ENCODE results near the gene SHCBP1. TPM values are rescaled to one million over a fixed set of nuclear protein-coding genes. Genes with fewer than 3 reads are reported as not detected.
"Not testable (repeated sequence)": the region's sequence is repeated elsewhere in the genome, so short reads cannot be mapped to it uniquely, and the experiment has no call there.

The SHCBP1 gene, protein sequence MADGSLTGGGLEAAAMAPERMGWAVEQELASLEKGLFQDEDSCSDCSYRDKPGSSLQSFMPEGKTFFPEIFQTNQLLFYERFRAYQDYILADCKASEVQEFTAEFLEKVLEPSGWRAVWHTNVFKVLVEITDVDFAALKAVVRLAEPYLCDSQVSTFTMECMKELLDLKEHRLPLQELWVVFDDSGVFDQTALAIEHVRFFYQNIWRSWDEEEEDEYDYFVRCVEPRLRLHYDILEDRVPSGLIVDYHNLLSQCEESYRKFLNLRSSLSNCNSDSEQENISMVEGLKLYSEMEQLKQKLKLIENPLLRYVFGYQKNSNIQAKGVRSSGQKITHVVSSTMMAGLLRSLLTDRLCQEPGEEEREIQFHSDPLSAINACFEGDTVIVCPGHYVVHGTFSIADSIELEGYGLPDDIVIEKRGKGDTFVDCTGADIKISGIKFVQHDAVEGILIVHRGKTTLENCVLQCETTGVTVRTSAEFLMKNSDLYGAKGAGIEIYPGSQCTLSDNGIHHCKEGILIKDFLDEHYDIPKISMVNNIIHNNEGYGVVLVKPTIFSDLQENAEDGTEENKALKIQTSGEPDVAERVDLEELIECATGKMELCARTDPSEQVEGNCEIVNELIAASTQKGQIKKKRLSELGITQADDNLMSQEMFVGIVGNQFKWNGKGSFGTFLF
- total RNA-seq: 0.70 TPM
- long read RNA-seq, partial matches to known transcripts: 1 of 2 reads
- long read RNA-seq, other reads (novel, unspliced or antisense): 0 of 2 reads

DNA sequence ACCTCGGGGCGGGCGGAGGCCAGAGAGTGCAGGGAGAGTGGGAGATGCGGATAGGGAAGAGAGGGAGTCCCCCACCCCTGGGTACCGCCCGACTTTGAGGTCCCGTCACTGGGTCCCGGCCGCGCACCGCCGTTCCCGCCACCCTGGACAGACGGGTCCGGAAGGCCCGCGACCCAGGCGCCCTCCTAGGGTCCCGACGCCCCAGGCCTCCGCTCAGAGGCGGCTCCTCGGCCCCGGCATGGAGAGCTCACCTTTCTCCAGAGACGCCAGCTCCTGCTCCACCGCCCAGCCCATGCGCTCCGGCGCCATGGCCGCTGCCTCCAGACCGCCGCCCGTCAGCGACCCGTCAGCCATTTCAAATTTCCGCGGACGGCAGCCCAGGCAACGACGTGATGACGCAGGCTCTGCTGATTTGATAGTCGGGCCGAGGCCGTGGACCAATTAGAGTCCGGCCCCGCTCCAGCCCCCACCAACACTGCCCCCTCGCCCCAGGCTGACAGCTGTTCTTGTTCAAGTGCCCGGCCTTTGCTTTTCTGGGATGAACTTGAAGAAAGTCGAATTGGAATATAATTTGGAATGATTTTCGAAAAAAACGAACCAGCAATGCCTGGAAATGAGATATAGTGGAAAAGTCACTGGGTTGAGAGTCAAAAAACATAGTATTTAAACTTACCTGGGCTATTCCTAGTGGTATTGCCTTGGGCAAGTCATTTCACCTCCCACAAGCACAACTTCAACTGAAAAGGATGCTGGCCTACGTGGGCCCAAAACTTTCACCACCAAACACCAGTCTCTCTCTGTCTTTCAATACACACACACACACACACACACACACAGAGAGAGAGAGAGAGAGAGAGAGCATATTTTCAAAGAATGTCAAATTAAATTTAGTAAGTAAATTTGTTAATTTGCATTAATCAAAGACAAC is at the start of gene SHCBP1:
TSS of gene SHCBP1 (minus strand) at position 374 of the 928 bp plus-strand sequence. CDS start at position 354, 20 bp downstream.
- DNase-seq (peak; percentile 89), ATAC-seq (ENCODE audit: poor library complexity) (peak; percentile 89)
- intact Hi-C loops (cut with DNase I): no loop called here

DNA sequence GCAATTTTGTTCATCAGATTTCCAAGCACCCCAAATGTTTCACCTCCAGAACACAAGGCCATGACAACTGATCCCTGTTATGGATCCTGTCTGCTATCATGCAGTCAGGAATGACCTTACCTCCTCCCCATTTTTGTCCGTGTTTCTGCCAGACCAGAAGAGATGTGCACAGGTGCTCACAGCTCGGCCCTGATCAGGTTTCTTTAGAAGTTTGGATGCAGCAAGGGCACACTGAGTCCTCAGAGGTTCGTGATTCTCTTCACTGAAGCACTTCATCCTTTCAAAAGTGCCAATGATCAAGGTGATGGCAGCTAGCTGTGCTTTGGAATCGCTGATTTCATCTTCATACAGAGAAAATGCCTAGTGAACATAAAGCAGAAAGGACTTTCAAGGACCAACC is 40.9 kb upstream of the SHCBP1 start:
- intact Hi-C loops (cut with DNase I): no loop called here
- DNase-seq (no peak), ATAC-seq (ENCODE audit: poor library complexity) (no peak)

DNA sequence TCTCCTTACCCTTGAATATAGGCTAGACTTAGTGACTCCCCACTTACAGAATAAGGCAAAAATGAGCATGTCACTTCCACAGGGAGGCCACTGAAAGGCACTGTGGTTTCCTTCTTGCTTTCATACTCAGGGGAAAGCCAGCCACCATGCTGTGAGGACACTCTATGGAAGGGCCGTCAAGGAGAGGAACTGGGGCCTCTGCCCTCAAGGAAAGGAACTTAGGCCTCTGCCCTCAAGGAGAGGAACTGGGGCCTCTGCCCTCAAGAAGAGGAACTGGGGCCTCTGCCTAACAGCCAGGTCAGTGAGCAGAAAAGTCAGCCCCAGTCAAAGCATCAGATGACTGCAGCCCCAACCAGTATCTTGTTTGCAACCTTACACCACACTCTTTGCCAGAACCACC is 37.7 kb upstream of the SHCBP1 start:
- ATAC-seq (ENCODE audit: poor library complexity) (peak; percentile 72), DNase-seq (peak; percentile 51)

DNA sequence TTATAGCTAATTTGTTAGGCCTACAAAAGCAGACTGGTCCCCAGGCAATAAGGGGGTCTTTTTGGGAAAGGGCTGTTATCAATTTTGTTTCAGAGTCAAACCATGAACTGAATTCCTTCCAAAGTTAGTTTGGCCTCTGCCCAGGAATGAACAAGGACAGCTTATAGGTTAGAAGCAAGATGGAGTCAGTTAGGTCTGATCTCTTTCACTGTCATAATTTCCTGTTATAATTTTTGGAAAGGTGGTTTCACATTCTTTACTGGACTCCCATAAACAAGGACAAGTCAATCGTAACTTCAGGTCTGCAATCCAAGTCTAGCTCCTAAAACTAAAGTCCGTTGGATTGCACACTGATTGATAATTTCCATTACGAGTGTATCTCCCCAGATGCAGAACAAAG is 30.1 kb upstream of the SHCBP1 start:
- DNase-seq (no peak), ATAC-seq (ENCODE audit: poor library complexity) (no peak)
- intact Hi-C loops (cut with DNase I): no loop called here

More for the DNA sequence above, 37.7 kb upstream of the SHCBP1 start:
- intact Hi-C loops (cut with DNase I): no loop called here

DNA sequence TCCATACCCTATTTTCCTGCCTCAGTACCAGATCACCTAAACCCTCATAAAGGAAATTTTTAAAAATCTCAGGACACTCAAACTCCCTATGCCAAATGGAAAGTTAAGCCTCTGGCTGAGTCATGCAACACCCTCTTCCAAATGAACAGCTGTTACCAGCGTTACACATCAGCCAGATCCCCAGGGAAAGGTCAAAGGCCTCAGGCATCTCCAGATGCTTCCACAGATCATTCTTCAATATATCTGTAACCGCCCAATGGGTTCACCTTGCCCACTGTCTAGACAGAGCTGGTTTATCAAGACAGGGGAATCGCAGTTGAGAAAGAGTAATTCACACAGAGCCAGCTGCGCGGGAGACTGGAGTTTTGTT is 29.1 kb upstream of the SHCBP1 start:
- intact Hi-C loops (cut with DNase I): no loop called here
- DNase-seq (no peak), ATAC-seq (ENCODE audit: poor library complexity) (peak; percentile 80)

DNA sequence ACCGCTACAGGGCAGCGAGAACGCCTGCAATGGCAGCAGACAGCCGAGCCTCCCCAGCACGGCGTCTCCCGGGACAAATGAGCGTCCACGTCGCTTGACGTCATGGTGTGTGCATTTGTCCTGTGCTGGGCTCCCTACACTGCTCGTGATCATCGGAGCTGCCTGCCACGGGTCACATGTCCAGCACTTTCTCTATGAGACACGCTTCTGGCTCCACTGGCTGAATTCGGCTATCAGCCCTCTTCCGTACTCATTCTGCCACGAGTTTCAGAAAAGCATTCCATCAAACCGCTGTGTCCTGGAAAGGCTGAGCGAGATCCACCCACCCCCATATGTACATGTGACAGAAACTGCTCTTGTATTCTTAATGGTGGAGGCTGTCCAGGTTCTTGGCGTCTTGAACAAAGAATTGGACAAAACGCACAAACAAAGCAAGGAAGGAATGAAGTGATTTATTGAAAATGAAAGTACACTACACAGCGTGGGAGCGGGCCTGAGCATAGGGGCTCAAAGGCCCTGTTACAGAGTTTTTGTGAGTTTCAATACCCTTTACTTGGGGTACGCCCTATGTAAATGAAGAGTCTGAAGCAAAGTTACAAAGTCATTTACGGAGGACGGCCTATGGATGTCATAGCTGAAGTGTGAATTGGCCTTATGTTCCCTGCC is 28.5 kb upstream of the SHCBP1 start:
- DNase-seq (peak; percentile 81), ATAC-seq (ENCODE audit: poor library complexity) (peak; percentile 90)
- intact Hi-C loops (cut with DNase I): no loop called here

DNA sequence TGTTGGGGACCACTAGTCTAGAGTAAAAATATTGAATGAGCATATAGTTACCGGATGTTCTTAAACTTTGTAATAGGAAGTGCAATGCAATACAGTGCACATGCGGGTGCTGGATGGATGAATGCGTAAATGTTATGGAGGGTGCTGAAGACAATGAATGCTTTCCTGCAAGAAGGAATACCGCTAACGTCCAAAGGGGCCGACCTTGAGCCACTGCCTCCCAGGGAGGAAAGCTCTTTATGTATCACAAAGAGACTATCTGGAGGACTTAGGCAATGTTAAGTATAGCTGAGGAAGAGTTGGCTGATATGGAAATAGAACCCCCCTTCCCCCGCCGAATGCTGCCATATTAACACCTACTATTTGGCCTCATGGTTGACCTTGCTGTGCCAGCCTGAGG is 27.5 kb upstream of the SHCBP1 start:
- DNase-seq (no peak), ATAC-seq (ENCODE audit: poor library complexity) (no peak)
- intact Hi-C loops (cut with DNase I): no loop called here

DNA sequence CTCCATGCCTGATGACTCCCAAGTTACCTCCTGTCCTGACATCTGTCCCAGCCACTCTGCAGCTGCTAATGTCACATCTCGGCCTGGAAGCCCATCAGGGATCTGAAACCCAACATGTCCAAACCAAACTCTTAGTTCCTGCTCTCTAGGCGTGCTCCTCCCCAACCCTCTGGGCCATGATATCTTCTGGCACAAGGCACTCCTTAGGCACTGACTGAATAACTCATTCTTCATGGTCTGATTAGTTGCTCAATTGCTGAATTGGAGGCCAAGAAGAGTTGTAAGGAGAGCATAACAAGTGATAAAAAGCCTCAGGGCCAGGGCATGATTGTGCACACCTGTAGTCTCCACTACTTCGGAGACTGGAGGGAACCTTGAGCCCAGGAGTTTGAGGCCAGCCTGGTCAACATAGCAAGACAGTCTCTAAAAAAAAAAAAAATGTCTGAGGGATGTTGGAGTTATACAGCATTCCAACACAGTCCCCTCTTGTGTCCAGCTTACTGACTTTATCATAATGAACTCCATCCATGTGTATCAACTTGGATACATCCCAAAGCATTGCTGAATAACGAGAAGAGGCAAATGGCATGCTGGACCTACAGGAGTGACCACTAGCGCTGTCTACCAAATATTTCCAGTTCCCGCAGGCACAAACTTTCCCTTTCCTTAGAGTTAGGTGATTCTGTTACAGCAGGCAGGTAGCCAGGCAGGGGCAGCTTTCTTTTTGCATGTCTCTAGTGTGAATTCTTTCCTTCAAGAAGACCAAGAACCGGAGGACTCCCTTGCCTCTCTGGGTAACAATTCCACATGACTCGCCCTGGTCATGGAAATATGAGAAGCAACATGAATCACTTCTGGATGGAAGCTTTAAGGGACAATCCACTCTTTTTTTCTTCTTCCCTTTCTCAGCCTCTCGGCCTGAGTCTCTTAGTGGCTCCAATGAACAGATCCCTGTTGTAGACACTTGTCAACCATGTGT is 18.1 kb upstream of the SHCBP1 start:
- no peak for DNase-seq
- ATAC-seq (ENCODE audit: poor library complexity): peak; percentile 31
- intact Hi-C loops (cut with DNase I): no loop called here

DNA sequence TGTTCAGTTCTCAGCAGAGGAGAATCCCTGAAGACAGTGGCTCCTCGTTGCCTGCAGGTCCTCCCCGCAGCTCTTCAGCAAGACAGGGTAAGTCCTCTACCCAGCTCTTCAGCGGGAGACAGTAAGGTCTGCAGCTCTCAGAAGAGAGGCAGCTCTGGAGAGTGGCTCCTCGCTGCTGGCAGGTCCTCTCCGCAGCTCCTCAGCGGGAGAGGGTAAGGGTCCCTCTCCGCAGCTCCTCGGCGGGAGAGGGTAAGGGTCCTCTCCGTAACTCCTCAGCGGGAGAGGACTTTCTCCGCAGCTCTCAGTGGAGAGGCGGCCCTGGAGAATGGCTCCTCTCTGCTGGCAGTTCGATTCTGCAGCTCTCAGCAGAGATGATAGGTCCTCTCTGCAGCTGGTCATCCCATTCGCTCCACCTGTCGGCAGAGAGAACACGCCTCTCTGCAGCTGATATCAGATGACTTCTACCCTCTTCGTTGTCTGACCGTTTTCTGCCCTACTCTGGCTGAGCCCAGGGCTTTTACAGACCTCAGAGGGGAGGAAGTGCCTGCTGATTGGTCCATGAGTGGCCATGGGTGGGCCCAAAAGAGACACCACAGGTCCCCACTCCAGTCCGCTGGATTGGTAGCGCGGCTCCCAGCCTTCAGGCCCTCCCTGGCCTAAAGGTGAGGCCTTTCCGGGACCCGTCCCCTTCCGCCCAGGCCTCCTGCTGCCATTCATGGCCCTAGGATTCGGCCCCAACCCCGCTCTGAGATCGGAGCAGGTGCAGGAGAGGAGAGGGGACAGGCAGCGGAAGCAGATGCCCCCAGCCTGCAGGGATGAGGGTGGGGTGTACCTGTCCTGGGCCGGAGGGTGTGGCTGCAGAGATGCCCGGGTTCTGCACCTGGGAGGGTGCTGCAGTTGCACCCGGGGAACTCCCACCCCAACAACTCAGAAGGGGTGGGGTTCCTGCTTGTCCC is 11.9 kb upstream of the SHCBP1 start:
- ATAC-seq (ENCODE audit: poor library complexity) (no peak), DNase-seq (no peak)
- intact Hi-C loops (cut with DNase I): no loop called here

DNA sequence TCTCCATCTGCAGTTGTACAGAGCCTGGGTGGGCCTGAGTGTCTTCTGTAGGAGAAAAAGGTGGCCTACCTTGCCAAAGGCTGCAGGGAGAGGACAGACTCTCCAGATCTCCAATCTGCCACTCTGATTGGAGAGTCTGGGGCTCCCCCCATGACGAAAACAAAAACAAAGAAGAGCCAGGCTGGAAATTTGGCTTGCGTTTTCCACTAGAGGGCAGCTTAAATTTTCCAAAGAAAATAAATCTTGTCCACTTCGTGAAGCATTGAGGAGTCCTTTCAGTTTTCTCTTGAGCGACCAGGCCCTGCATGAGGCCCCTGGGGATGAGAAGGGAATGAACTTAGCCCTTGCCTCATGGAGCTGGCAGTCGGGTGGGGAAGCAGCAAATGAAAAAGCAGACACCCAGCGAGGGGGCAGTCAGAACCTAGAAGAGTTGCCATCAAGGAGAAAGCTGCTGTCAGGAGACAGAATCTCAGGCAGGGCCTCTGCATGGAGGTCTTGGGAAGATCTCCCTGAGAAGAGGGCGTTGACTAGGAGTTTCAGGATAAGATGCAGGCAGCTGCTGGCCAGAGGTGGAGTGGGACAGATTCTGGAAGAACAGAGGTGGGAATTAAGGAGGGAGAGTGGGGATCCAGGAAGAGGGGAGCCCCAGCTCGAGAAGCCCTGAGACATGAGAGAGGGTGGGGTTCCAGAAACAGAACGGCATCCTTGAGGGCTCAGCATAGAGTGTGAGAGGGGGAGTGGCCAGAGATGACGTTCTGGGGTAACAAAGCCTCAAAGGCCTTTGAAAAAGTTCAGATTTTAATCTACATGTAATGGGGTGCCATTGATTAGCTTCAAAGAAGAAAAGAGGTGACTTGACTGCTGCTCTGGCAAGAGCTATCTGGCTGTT is 8.4 kb upstream of the SHCBP1 start:
- intact Hi-C loops (cut with DNase I): no loop called here
- DNase-seq: no peak
- ATAC-seq (ENCODE audit: poor library complexity): peak; percentile 51

DNA sequence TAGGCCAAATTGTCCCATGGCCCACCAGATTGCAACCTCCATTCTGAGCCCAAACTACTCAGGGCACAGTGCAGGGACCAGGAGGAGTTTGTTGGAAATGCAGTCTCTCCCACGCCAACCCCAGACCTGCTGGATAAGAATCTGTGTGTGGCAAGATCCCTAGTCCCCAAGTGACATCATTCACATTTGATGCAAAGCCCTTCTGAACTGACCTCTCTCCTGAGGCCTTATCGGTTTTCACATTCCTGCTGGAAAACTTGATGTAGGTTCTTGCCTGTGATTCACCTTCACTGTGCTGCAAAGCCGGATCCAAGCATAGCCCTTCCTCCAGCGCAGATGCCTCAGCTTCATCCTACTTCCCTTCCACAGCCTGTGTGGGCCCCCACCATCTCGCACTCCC is 6.6 kb upstream of the SHCBP1 start:
- intact Hi-C loops (cut with DNase I): no loop called here
- no peak for ATAC-seq (ENCODE audit: poor library complexity)
- no peak for DNase-seq

DNA sequence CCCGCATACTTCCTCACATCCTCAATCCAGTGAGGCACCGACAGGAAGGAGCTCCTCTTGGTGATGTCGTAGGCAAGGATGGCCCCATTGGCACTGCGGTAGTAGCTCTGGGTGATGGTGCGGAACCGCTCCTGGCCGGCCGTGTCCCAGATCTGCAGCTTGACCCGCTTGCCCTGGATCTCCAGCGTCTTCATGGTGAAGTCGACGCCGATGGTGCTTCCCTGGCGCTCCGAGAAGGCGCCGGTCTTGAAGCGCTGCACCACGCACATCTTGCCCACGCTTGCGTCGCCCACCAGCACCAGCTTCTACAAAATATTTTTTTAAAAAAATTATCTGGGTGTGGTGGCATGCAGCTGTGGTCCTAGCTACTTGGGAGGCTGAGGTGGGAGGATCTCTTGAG is 5.5 kb upstream of the SHCBP1 start:
- intact Hi-C loops (cut with DNase I); ATAC-seq (ENCODE audit: poor library complexity); DNase-seq: not testable (repeated sequence)

DNA sequence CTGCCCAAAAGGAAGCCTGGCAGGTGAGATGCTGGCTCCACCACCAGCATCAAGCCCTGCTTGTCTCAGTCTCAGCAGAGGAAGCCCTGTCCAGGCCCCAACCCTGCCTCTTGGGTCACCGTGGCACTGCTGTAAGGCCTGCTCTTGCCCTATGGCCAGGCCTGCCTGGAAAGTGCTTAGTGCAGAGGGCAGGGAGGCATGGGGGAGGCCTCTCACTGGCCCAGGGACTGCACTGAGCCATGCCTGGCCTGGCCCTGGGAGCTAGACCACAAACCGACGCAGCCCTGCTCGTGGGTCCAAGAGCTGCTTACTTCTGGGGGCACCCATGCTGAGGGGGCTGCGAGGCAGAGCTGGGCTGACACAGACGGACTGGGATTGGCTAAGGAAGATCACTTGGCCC is 3.7 kb upstream of the SHCBP1 start:
- intact Hi-C loops (cut with DNase I); ATAC-seq (ENCODE audit: poor library complexity); DNase-seq: not testable (repeated sequence)

DNA sequence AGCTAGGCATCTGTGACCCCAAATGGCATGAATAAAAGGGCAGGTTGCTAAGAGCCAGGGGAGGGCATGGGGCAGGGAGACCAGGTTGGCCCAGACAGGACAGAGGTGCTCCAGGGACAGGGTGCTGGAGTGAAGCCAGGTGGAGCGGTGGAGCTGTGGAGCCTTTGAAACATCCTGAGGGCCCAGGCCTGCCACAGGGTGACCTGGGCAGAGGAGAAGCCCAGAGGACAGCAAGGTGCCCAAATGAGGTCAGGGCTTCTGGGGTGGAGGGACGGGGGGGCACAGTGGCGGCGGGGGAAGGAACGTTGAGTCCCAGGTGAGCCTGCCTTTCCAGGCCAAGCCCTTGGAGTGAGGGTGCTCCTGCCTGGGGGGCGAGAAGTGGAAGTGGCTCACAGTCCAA is 2.5 kb upstream of the SHCBP1 start:
- intact Hi-C loops (cut with DNase I); DNase-seq: not testable (repeated sequence)
- ATAC-seq (ENCODE audit: poor library complexity): peak; percentile 67

DNA sequence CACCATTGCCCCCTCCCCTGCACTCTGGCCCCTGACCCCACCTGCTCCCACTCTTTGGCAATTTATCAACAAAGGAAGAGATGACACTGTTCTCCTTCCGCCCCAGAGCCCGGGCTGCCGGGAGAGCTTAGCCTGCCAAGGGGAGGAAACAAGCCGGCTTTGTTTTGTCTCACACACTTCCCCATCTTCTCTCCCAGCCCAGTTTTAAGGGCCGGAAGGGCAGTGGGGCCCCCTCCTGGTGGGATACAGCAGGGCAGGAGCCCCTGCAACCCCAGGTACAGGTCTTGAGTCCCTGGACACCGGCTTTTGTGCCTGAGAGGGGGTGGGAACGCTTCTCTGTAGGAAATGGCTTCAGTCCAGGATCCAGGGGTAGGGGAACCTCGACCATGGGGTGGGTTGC is 2.1 kb upstream of the SHCBP1 start:
- DNase-seq; intact Hi-C loops (cut with DNase I): not testable (repeated sequence)
- peak; percentile 69 for ATAC-seq (ENCODE audit: poor library complexity)

Data from Right ventricle myocardium superior (tissue), 1 donor.